ENCODE measurements around the gene PCSK1. TPM values are rescaled to one million over a fixed set of nuclear protein-coding genes. Genes with fewer than 3 reads are reported as not detected.
A peak's percentile ranks its signal among the peaks of the same experiment; 100 is the strongest.

Gene PCSK1
- total RNA-seq, 1 donor from 2014 or later: not detected

DNA sequence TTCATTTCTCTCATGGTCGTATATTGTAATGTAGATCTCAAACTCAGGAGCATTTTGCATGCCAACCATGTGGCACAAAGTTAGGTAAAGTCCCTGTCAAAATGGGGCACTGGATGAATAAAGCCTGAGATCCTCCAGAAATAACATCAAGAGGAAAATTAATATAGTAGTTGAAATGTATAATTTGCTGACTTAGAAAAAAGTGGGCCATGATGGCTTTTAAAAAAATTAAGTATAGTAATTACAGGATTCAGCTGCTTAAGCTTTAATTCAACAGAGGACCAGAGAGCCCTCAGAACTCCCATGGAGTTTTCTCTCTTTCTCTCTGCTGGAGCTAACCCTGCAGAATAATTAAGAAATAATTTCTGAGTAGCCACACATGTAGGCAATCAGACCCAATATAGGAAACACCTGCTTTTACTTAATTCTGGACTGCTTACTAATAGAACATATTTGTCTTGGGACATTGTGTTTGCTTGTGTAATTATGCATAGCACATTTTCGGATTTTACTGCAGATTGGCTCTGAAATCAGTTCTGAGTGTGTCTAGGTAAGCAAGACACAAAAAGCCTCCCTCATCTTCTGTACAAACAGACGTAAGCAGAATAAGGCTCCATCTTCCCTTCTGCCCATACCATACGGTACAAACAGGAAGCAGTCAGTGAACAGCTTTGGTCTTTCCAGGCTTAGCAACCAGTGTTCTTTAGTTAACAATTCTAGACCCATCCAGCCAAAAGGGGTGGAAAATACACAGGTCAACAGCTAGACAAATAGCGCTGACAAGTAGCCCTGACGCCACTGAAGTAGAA is 26.5 kb upstream of the PCSK1 start:
- H3K9me3 ChIP-seq (ENCODE audit: control insufficient read depth in 3 of 3, low read length in 3 of 3): no peaks in the 10 kb centered on the region
- no peak overlapping the region for H3K9ac ChIP-seq (ENCODE audit: low read depth in 1 of 3, low read length in 3 of 3)
- no peaks in the 10 kb centered on the region for H3K4me1 ChIP-seq (ENCODE audit: control insufficient read depth in 3 of 3, insufficient read depth in 3 of 3, low read length in 3 of 3)
- H3K27ac ChIP-seq (ENCODE audit: low read depth, low read length): no peak overlapping the region
- H3K27me3 ChIP-seq (ENCODE audit: control insufficient read depth in 3 of 3, insufficient read depth in 3 of 3, low read length in 3 of 3): no peaks in the 10 kb centered on the region
- H3K4me3 ChIP-seq (ENCODE audit: low read length in 3 of 3): no peak overlapping the region
- no peaks in the 10 kb centered on the region for H3K36me3 ChIP-seq (ENCODE audit: control insufficient read depth in 3 of 3, insufficient read depth in 3 of 3, low read length in 3 of 3)

DNA sequence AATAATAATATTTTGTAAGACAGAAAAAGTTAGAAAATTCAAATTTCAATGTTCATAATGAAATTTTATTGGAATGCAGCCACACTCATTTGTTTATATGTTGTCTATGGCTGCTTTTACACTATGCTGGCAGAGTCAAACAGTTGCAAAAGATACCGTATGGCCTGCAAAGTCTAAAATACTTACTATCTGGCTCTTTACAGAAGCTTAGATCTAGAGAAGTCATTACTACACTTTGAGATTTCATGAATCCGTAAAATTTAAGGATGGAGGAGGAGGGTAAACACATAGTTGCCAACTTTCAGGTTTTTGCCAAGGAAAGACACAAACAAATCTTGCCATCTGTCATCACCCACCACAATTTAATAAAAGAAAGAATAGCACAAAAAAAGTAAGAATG is 25.1 kb upstream of the PCSK1 start:
- Histone ChIP-seq H3K9me3 (ENCODE audit: control insufficient read depth in 3 of 3, low read length in 3 of 3) (no peaks in the 10 kb centered on the region), H3K36me3 (ENCODE audit: control insufficient read depth in 3 of 3, insufficient read depth in 3 of 3, low read length in 3 of 3) (no peaks in the 10 kb centered on the region), H3K9ac (ENCODE audit: low read depth in 1 of 3, low read length in 3 of 3) (no peak overlapping the region), H3K4me3 (ENCODE audit: low read length in 3 of 3) (no peak overlapping the region), H3K27ac (ENCODE audit: low read depth, low read length) (no peak overlapping the region), H3K4me1 (ENCODE audit: control insufficient read depth in 3 of 3, insufficient read depth in 3 of 3, low read length in 3 of 3) (no peaks in the 10 kb centered on the region), H3K27me3 (ENCODE audit: control insufficient read depth in 3 of 3, insufficient read depth in 3 of 3, low read length in 3 of 3) (no peaks in the 10 kb centered on the region)

DNA sequence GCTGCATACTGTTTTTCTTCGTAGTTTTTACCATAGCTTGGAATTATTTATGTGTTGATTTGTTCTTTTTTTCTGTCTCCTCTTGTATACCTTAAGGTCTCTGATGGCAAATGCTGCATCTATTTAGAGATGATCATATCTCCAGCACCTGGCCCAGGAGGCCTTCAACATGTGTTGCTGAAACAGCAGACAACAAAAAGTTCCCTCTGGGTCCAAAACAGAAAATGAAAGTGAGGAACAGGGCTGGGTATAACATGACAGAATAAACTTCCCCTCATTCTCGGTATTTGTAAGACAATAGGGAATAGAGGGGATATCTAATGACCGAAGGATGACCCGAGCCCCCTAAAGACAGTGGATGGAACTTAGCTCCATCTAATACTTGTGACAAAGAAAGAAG is 22.7 kb upstream of the PCSK1 start:
- Histone ChIP-seq H3K9me3 (ENCODE audit: control insufficient read depth in 3 of 3, low read length in 3 of 3) (no peaks in the 10 kb centered on the region), H3K4me3 (ENCODE audit: low read length in 3 of 3) (no peak overlapping the region), H3K36me3 (ENCODE audit: control insufficient read depth in 3 of 3, insufficient read depth in 3 of 3, low read length in 3 of 3) (no peaks in the 10 kb centered on the region), H3K9ac (ENCODE audit: low read depth in 1 of 3, low read length in 3 of 3) (no peak overlapping the region), H3K27me3 (ENCODE audit: control insufficient read depth in 3 of 3, insufficient read depth in 3 of 3, low read length in 3 of 3) (no peaks in the 10 kb centered on the region), H3K4me1 (ENCODE audit: control insufficient read depth in 3 of 3, insufficient read depth in 3 of 3, low read length in 3 of 3) (no peaks in the 10 kb centered on the region), H3K27ac (ENCODE audit: low read depth, low read length) (no peak overlapping the region)

DNA sequence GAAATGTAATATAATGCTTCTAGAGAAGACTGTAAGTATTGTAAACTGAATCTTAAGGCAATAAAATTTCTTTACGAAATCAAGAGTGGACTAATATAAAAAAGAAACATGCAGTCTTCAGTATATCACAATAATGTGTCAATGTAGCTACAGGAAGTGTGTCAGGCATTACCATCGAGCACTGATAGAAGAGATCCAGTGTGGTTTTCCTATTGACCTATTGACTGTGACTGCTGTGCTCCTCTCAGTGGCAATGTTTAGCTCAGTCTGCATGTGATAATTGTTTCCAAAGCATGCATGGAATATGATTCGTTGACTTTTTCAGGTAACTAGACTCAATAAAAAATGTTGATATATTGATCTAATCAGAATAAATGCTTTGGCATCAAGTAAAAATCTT is 20.3 kb upstream of the PCSK1 start:
- Histone ChIP-seq H3K27me3 (ENCODE audit: control insufficient read depth in 3 of 3, insufficient read depth in 3 of 3, low read length in 3 of 3) (no peaks in the 10 kb centered on the region), H3K9ac (ENCODE audit: low read depth in 1 of 3, low read length in 3 of 3) (no peak overlapping the region), H3K27ac (ENCODE audit: low read depth, low read length) (no peak overlapping the region), H3K4me1 (ENCODE audit: control insufficient read depth in 3 of 3, insufficient read depth in 3 of 3, low read length in 3 of 3) (no peaks in the 10 kb centered on the region), H3K9me3 (ENCODE audit: control insufficient read depth in 3 of 3, low read length in 3 of 3) (no peaks in the 10 kb centered on the region), H3K36me3 (ENCODE audit: control insufficient read depth in 3 of 3, insufficient read depth in 3 of 3, low read length in 3 of 3) (no peaks in the 10 kb centered on the region), H3K4me3 (ENCODE audit: low read length in 3 of 3) (no peak overlapping the region)

DNA sequence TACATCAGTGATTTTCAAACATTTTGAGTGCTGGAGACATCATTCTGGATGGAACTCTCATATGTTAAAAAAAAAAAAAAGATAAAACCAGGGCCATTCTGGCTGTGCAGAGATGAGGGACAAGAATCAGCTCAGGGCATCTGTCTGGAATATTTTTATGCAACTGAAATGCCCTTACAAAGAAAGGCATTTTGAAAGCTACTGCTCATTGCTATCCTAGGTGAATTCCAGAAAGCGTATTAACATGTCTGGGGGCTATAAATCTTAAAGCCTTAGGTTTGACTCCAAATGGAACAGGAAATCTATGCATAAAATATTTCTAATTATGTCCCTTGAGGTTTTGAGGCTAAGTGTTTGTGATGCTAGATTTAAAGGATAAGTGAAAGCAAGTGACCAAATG is 14.9 kb upstream of the PCSK1 start:
- no peak overlapping the region for H3K9ac ChIP-seq (ENCODE audit: low read depth in 1 of 3, low read length in 3 of 3)
- no peak overlapping the region for H3K27ac ChIP-seq (ENCODE audit: low read depth, low read length)
- H3K27me3 ChIP-seq (ENCODE audit: control insufficient read depth in 3 of 3, insufficient read depth in 3 of 3, low read length in 3 of 3): peaks cover 0 to 3% (median 0%) of the 10 kb centered on the region in 3 donors
- H3K4me3 ChIP-seq (ENCODE audit: low read length in 3 of 3): no peak overlapping the region
- no peaks in the 10 kb centered on the region for H3K9me3 ChIP-seq (ENCODE audit: control insufficient read depth in 3 of 3, low read length in 3 of 3)
- no peaks in the 10 kb centered on the region for H3K4me1 ChIP-seq (ENCODE audit: control insufficient read depth in 3 of 3, insufficient read depth in 3 of 3, low read length in 3 of 3)
- no peaks in the 10 kb centered on the region for H3K36me3 ChIP-seq (ENCODE audit: control insufficient read depth in 3 of 3, insufficient read depth in 3 of 3, low read length in 3 of 3)

DNA sequence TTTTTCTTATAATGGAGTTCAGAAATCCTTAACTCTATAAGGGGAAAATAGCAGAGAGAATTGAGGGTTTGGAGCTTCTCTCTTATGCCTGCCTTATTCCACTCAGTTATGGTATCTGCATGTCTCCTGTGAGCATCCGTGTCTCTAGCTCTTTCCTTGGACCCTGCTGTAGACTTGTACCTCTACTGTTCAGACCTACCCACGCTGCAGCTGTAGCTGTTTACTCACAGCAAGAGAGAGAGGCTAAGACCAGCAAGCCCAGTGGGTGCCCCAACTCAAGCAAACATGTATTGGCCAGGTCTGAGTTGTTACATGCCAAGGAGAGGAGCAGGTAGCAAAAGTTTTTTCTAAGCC is 7.1 kb upstream of the PCSK1 start:
- peaks cover 0 to 9% (median 3%) of the 10 kb centered on the region in 3 donors for H3K27me3 ChIP-seq (ENCODE audit: control insufficient read depth in 3 of 3, insufficient read depth in 3 of 3, low read length in 3 of 3)
- no peaks in the 10 kb centered on the region for H3K36me3 ChIP-seq (ENCODE audit: control insufficient read depth in 3 of 3, insufficient read depth in 3 of 3, low read length in 3 of 3)
- H3K4me1 ChIP-seq (ENCODE audit: control insufficient read depth in 3 of 3, insufficient read depth in 3 of 3, low read length in 3 of 3): no peaks in the 10 kb centered on the region
- no peak overlapping the region for H3K27ac ChIP-seq (ENCODE audit: low read depth, low read length)
- no peaks in the 10 kb centered on the region for H3K9me3 ChIP-seq (ENCODE audit: control insufficient read depth in 3 of 3, low read length in 3 of 3)
- no peak overlapping the region for H3K4me3 ChIP-seq (ENCODE audit: low read length in 3 of 3)
- H3K9ac ChIP-seq (ENCODE audit: low read depth in 1 of 3, low read length in 3 of 3): no peak overlapping the region

DNA sequence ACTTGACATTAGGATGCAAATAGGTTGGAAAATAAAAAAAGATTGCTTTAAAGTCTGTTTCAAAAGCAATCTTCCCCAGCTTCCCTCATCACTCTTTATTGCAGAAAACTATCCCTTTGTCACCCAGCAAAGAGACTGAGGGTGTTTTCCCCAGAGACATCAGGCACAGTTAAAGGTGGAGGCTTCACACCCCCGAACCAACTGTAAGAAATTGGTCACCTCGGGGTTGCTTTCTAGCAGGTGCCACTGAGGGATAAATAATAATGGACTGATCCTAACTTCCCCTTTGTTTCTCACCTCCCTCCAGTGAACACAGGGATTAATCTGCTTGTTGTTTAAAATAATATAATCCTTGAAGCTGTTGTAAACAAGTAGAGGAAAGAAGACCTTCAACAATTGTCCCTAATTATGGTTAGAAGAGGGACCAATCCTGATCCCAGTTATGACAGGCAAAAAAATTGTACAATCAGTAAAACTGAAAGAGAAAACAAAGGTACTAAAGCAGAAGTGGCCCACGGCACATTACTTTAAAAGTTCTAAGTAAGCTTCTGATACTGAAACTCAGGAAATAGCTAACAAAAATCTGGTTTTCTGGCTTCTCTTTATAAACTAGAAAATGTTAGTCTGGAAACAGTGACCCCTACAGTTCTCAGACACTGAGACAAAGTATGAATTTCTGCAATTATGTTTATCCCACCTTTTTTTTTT is 6.6 kb upstream of the PCSK1 start:
- Histone ChIP-seq H3K27me3 (ENCODE audit: control insufficient read depth in 3 of 3, insufficient read depth in 3 of 3, low read length in 3 of 3) (peaks cover 3 to 6% (median 4%) of the 10 kb centered on the region in 3 donors), H3K4me1 (ENCODE audit: control insufficient read depth in 3 of 3, insufficient read depth in 3 of 3, low read length in 3 of 3) (no peaks in the 10 kb centered on the region), H3K9ac (ENCODE audit: low read depth in 1 of 3, low read length in 3 of 3) (no peak overlapping the region), H3K27ac (ENCODE audit: low read depth, low read length) (no peak overlapping the region), H3K36me3 (ENCODE audit: control insufficient read depth in 3 of 3, insufficient read depth in 3 of 3, low read length in 3 of 3) (no peaks in the 10 kb centered on the region), H3K9me3 (ENCODE audit: control insufficient read depth in 3 of 3, low read length in 3 of 3) (no peaks in the 10 kb centered on the region), H3K4me3 (ENCODE audit: low read length in 3 of 3) (no peak overlapping the region)

DNA sequence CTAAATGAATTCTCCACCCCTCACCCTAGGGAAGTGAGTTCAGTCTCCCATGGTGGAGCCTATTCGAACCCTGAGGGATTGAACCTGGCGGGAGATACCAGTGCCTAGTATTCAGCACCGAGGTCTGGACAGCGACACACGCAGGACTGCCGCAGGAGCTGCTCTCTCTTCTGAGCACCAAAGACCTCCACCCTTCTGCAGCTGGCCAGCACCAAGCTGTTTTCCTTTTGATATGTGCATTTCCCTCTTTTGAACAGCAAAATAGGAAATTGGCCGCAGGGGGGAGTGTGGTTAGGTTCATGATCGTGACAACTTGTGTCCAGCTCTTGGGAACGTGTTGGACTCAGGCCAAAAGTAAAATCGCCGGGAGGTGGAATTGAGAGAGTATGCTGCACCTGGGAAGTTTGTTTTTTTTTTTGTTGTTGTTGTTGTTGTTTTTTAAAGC is 1.2 kb upstream of the PCSK1 start:
- peaks cover 3 to 15% (median 13%) of the 10 kb centered on the region in 3 donors for H3K4me1 ChIP-seq (ENCODE audit: control insufficient read depth in 3 of 3, insufficient read depth in 3 of 3, low read length in 3 of 3)
- H3K27me3 ChIP-seq (ENCODE audit: control insufficient read depth in 3 of 3, insufficient read depth in 3 of 3, low read length in 3 of 3): peaks cover 20 to 42% (median 38%) of the 10 kb centered on the region in 3 donors
- H3K27ac ChIP-seq (ENCODE audit: low read depth, low read length): no peak overlapping the region
- H3K9ac ChIP-seq (ENCODE audit: low read depth in 1 of 3, low read length in 3 of 3): no peak overlapping the region
- H3K9me3 ChIP-seq (ENCODE audit: control insufficient read depth in 3 of 3, low read length in 3 of 3): no peaks in the 10 kb centered on the region
- no peaks in the 10 kb centered on the region for H3K36me3 ChIP-seq (ENCODE audit: control insufficient read depth in 3 of 3, insufficient read depth in 3 of 3, low read length in 3 of 3)
- H3K4me3 ChIP-seq (ENCODE audit: low read length in 3 of 3): no peak overlapping the region

DNA sequence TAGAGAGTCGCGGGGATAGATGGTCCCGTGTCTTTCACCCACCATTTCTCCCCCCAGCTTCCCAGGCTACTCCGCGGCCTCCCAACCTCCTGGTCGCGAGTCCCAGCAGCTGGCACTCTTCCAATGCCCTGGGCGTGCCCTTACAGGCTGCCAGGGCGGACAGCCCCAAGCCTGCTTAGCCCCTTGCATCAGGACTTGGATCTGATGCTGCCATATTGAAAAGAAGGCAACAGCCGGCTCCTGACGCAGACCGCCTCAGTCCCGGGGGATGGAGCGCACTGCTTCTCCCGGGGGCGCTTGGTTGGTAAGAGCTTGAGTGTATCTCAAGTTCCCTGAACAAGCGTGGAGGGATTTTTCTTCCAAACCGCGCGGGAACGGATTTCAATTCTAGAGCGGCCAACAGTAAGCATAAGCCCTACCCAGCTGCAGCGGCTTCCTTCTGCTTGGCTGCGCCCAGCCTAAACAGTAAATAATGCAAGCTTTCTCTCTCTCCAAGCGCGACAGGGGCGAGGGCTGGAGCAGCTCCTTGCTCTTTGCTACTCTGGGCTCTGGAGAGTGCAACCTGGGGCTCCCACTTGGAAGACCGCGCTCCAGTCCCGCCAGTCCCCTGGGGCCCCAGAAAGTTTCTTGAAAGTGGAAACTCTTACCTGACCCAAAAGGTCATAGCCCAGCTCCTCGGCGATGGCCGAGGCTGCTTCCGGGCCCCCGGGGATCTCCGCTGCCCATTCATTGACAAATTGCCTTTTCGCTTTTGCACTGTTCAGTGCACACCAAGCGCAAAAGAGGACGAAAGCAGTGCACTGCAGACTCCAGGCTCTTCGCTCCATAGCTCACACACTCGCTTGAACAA is 607 bp downstream of the PCSK1 start:
- Histone ChIP-seq H3K4me1 (ENCODE audit: control insufficient read depth in 3 of 3, insufficient read depth in 3 of 3, low read length in 3 of 3) (peaks cover 3 to 15% (median 13%) of the 10 kb centered on the region in 3 donors), H3K9me3 (ENCODE audit: control insufficient read depth in 3 of 3, low read length in 3 of 3) (no peaks in the 10 kb centered on the region), H3K27ac (ENCODE audit: low read depth, low read length) (no peak overlapping the region), H3K4me3 (ENCODE audit: low read length in 3 of 3) (peak overlapping the region; percentile 8 to 24 (median 18)), H3K27me3 (ENCODE audit: control insufficient read depth in 3 of 3, insufficient read depth in 3 of 3, low read length in 3 of 3) (peaks cover 20 to 42% (median 38%) of the 10 kb centered on the region in 3 donors), H3K9ac (ENCODE audit: low read depth in 1 of 3, low read length in 3 of 3) (no peak overlapping the region), H3K36me3 (ENCODE audit: control insufficient read depth in 3 of 3, insufficient read depth in 3 of 3, low read length in 3 of 3) (no peaks in the 10 kb centered on the region)
